CD14-positive monocyte (primary cell): ENCODE results near the gene NAP1L4. TPM values are rescaled to one million over a fixed set of nuclear protein-coding genes. Genes with fewer than 3 reads are reported as not detected.

Experiments used
- DNase-seq, 3 donors: peaks; one replicate each; pipeline ENCODE4 v3.0.0-alpha.2; 2011 to 2022
- H2AFZ ChIP-seq: 2 replicates; pipeline ENCODE4 v1.6.0; 2012; ENCODE audit warnings: mild to moderate bottlenecking, low read depth, low read length, inconsistent platforms; ENCODE audit not compliant: insufficient read depth, poor library complexity, severe bottlenecking
- H3K27ac ChIP-seq, 2 donors: 1 replicate in 1 of 2; 2 replicates in 1 of 2; pipeline ENCODE4 v1.5.1; 2012 to 2013; ENCODE audit warnings: low read length in 2 of 2, control low read depth in 1 of 2, inconsistent platforms in 1 of 2, low read depth in 1 of 2, mild to moderate bottlenecking in 1 of 2
- H3K27me3 ChIP-seq, 2 donors: one replicate each; pipeline versions ENCODE4 v1.6.0 to v1.6.1; 2011 to 2013; ENCODE audit warnings: low read length in 2 of 2; ENCODE audit not compliant: control insufficient read depth in 2 of 2, insufficient read depth in 2 of 2
- H3K36me3 ChIP-seq, 2 donors: replicated peaks in 1 of 2; 1 replicate in 1 of 2; 2 replicates in 1 of 2; pipeline versions ENCODE4 v1.5.1 to v1.6.1; 2012 to 2013; ENCODE audit warnings: low read length in 2 of 2, control low read depth in 1 of 2, inconsistent platforms in 1 of 2, mild to moderate bottlenecking in 1 of 2; ENCODE audit not compliant: insufficient read depth in 2 of 2, control insufficient read depth in 1 of 2
- H3K4me1 ChIP-seq, 2 donors: 1 replicate in 1 of 2; 2 replicates in 1 of 2; pipeline versions ENCODE4 v1.5.1 to v1.6.1; 2012 to 2013; ENCODE audit warnings: low read length in 2 of 2, control low read depth in 1 of 2, inconsistent platforms in 1 of 2, mild to moderate bottlenecking in 1 of 2, moderate library complexity in 1 of 2; ENCODE audit not compliant: insufficient read depth in 2 of 2, control insufficient read depth in 1 of 2
- H3K4me2 ChIP-seq: replicated peaks from 2 replicates; pipeline ENCODE3; 2012; ENCODE audit warnings: low read length, moderate library complexity, mild to moderate bottlenecking; ENCODE audit not compliant: poor library complexity, severe bottlenecking; ENCODE audit errors: extremely low read depth
- H3K4me3 ChIP-seq, 3 experiments: fragments of 200-600 bp in 1 of 3; sonication (generic) in 1 of 3; replicated peaks in 1 of 3; 1 replicate in 2 of 3; 2 replicates in 1 of 3; pipeline ENCODE4 v1.5.1; 2011 to 2013; ENCODE audit warnings: low read length in 3 of 3, mild to moderate bottlenecking in 3 of 3, control low read depth in 2 of 3, low read depth in 2 of 3, inconsistent platforms in 1 of 3, moderate library complexity in 1 of 3
- H3K79me2 ChIP-seq: 2 replicates; pipeline ENCODE4 v1.6.0; 2012; ENCODE audit warnings: mild to moderate bottlenecking, control low read depth, inconsistent platforms, low read length, moderate library complexity; ENCODE audit not compliant: insufficient read depth
- H3K9ac ChIP-seq: 2 replicates; pipeline ENCODE4 v1.6.0; 2017; ENCODE audit warnings: low read length, mild to moderate bottlenecking; ENCODE audit not compliant: insufficient read depth, poor library complexity, severe bottlenecking
- H3K9me3 ChIP-seq, 2 donors: replicated peaks in 1 of 2; 1 replicate in 1 of 2; 2 replicates in 1 of 2; pipeline versions ENCODE4 v1.5.1 to v1.6.1; 2012 to 2013; ENCODE audit warnings: low read length in 2 of 2, control low read depth in 1 of 2; ENCODE audit not compliant: control insufficient read depth in 1 of 2, insufficient read depth in 1 of 2
- H4K20me1 ChIP-seq: 2 replicates; pipeline ENCODE4 v1.6.0; 2012; ENCODE audit warnings: mild to moderate bottlenecking, low read length, control low read depth, moderate library complexity; ENCODE audit not compliant: insufficient read depth
- H3K27ac Mint-ChIP-seq, 7 donors: one replicate each; pipeline ENCODE4 v1.8.0; 2020; ENCODE audit warnings: mild to moderate bottlenecking in 7 of 7, mixed read lengths in 7 of 7, moderate library complexity in 6 of 7, inconsistent platforms in 2 of 7
- H3K27me3 Mint-ChIP-seq, 3 donors: one replicate each; pipeline ENCODE4 v1.8.0; 2021 to 2022; ENCODE audit warnings: low read depth in 3 of 3, mild to moderate bottlenecking in 3 of 3, mixed read lengths in 3 of 3, moderate library complexity in 3 of 3, inconsistent platforms in 1 of 3
- H3K36me3 Mint-ChIP-seq, 2 donors: one replicate each; pipeline ENCODE4 v1.8.0; 2020; ENCODE audit warnings: mixed read lengths in 2 of 2, inconsistent platforms in 1 of 2, mild to moderate bottlenecking in 1 of 2
- H3K4me1 Mint-ChIP-seq: one replicate; pipeline ENCODE4 v1.8.0; 2020; ENCODE audit warnings: mild to moderate bottlenecking, mixed read lengths
- H3K4me3 Mint-ChIP-seq, 2 donors: one replicate each; pipeline ENCODE4 v1.8.0; 2020; ENCODE audit warnings: mild to moderate bottlenecking in 2 of 2, mixed read lengths in 2 of 2, moderate library complexity in 1 of 2
- H3K9me3 Mint-ChIP-seq, 7 donors: one replicate each; pipeline ENCODE4 v1.8.0; 2020 to 2022; ENCODE audit warnings: mixed read lengths in 7 of 7, mild to moderate bottlenecking in 6 of 7, moderate library complexity in 6 of 7, inconsistent platforms in 2 of 7
- WGBS: methylation state at CpG from one replicate; pipeline ENCODE4 v1.1.5; 2013; ENCODE audit warnings: missing lambda C conversion rate; ENCODE audit not compliant: insufficient coverage; 5-methylcytosine and 5-hydroxymethylcytosine counted together
- intact Hi-C, 2 donors: fragments of 100-400 bp; cut with micrococcal nuclease; formaldehyde crosslinking; loops; one replicate each; pipeline versions ENCODE4 v1.15.0 to v1.15.1; 2023
- polyA plus RNA-seq, 3 donors: library from polyadenylated mRNA; depleted of rRNA in 1 of 3; unstranded in 2 of 3; stranded (reverse) in 1 of 3; fragments of 300-500 nt in 2 of 3; fragments of >200 nt in 1 of 3; fragmentation: Illumina TruSeq in 2 of 3; gene quantifications; 1 replicate in 2 of 3; 2 replicates in 1 of 3; pipeline ENCODE4 v1.2.3, GENCODE V29; 2012 to 2021
- TF ChIP-seq, protein P1 (sequence below): fragments of 200-600 bp; IDR thresholded peaks from one replicate; pipeline ENCODE4 v1.8.0; 2022; ENCODE audit warnings: antibody characterized with exemption, mild to moderate bottlenecking

NAP1L4 gene
- polyA plus RNA-seq, 3 donors: 42.1 to 44.9 (median 44.9) TPM

- Mint-ChIP-seq H3K27ac (peak overlapping the region; percentile 16 to 88 (median 75)), H3K27me3 (no peaks in the 10 kb centered on the region), H3K9me3 (no peaks in the 10 kb centered on the region), H3K4me3 (peak overlapping the region; percentile 49), H3K4me1 (peaks cover 36% of the 10 kb centered on the region), H3K36me3 (peaks cover 67 to 76% of the 10 kb centered on the region in 2 donors)
- peak overlapping the region; percentile 26 to 66 for H3K27ac ChIP-seq
- no peaks in the 10 kb centered on the region for H3K27me3 ChIP-seq
- H3K9me3 ChIP-seq: no peaks in the 10 kb centered on the region
- peaks cover 15% of the 10 kb centered on the region for H4K20me1 ChIP-seq
- H3K4me2 ChIP-seq: peak overlapping the region; percentile 13
- TF ChIP-seq, protein P1, sequence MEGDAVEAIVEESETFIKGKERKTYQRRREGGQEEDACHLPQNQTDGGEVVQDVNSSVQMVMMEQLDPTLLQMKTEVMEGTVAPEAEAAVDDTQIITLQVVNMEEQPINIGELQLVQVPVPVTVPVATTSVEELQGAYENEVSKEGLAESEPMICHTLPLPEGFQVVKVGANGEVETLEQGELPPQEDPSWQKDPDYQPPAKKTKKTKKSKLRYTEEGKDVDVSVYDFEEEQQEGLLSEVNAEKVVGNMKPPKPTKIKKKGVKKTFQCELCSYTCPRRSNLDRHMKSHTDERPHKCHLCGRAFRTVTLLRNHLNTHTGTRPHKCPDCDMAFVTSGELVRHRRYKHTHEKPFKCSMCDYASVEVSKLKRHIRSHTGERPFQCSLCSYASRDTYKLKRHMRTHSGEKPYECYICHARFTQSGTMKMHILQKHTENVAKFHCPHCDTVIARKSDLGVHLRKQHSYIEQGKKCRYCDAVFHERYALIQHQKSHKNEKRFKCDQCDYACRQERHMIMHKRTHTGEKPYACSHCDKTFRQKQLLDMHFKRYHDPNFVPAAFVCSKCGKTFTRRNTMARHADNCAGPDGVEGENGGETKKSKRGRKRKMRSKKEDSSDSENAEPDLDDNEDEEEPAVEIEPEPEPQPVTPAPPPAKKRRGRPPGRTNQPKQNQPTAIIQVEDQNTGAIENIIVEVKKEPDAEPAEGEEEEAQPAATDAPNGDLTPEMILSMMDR: no peak
- WGBS: 63% methylated on average over 5 of the region's 18 CpGs
- H3K79me2 ChIP-seq: peaks cover 16% of the 10 kb centered on the region
- peak in 2 of 3 donors; percentile 47 to 51 for DNase-seq
- peaks cover 26 to 29% of the 10 kb centered on the region in 2 donors for H3K4me1 ChIP-seq
- no peak overlapping the region for H3K9ac ChIP-seq
- intact Hi-C loops: loop anchor here in 1 of 2 donors (10.0 kb wide), 1 partner anchor 56 kb away; no protein-coding TSS in a partner anchor
- H2AFZ ChIP-seq: no peak overlapping the region
- H3K4me3 ChIP-seq: peak overlapping the region in 1 of 3 experiments; percentile 27
- H3K36me3 ChIP-seq: peaks cover 48 to 72% of the 10 kb centered on the region in 2 donors
Measured at GRCh38 chr11:3030289-3031070, 38.4 kb upstream of the NAP1L4 start.

- H3K4me3 Mint-ChIP-seq: no peak overlapping the region
- 95% methylated on average over 5 of the region's 9 CpGs for WGBS
- TF ChIP-seq, protein P1: no peak
- no peak overlapping the region for H3K27ac ChIP-seq
- peaks cover 65 to 74% of the 10 kb centered on the region in 2 donors for H3K36me3 Mint-ChIP-seq
- H4K20me1 ChIP-seq: peaks cover 15% of the 10 kb centered on the region
- H3K79me2 ChIP-seq: peaks cover 11% of the 10 kb centered on the region
- no peak overlapping the region for H3K4me2 ChIP-seq
- H3K27me3 Mint-ChIP-seq: no peaks in the 10 kb centered on the region
- H3K4me3 ChIP-seq: no peak overlapping the region
- intact Hi-C loops: no loop called here
- H3K4me1 ChIP-seq: peaks cover 27 to 32% of the 10 kb centered on the region in 2 donors
- no peak for DNase-seq
- H3K36me3 ChIP-seq: peaks cover 46 to 71% of the 10 kb centered on the region in 2 donors
- no peaks in the 10 kb centered on the region for H3K9me3 ChIP-seq
- H3K27me3 ChIP-seq: no peaks in the 10 kb centered on the region
- H3K27ac Mint-ChIP-seq: peak overlapping the region in 2 of 7 donors; percentile 41 to 46
- peaks cover 36% of the 10 kb centered on the region for H3K4me1 Mint-ChIP-seq
- no peak overlapping the region for H3K9ac ChIP-seq
- H3K9me3 Mint-ChIP-seq: no peaks in the 10 kb centered on the region
- H2AFZ ChIP-seq: no peak overlapping the region
Measured at GRCh38 chr11:3028813-3029212, 36.7 kb upstream of the NAP1L4 start.
